Osteocyte (in vitro differentiated cells): ENCODE measurements around the gene NCOA4. TPM values are rescaled to one million over a fixed set of nuclear protein-coding genes. Genes with fewer than 3 reads are reported as not detected.
"Not testable (repeated sequence)": the region's sequence is repeated elsewhere in the genome, so short reads cannot be mapped to it uniquely, and the experiment has no call there.

ENCODE experiments used
- DNase-seq: peaks from one replicate; pipeline ENCODE4 v3.0.0; 2021; ENCODE audit warnings: mixed read lengths; ENCODE audit not compliant: unreplicated experiment; ENCODE audit errors: extremely low spot score
- H3K27ac Mint-ChIP-seq: one replicate; pipeline ENCODE4 v1.8.0; 2021; ENCODE audit warnings: mild to moderate bottlenecking, mixed read lengths; ENCODE audit not compliant: unreplicated experiment
- H3K27me3 Mint-ChIP-seq: one replicate; pipeline ENCODE4 v1.8.0; 2021; ENCODE audit warnings: mixed read lengths; ENCODE audit not compliant: unreplicated experiment
- H3K36me3 Mint-ChIP-seq: one replicate; pipeline ENCODE4 v1.8.0; 2021; ENCODE audit warnings: mixed read lengths; ENCODE audit not compliant: unreplicated experiment
- H3K4me1 Mint-ChIP-seq: one replicate; pipeline ENCODE4 v1.8.0; 2021; ENCODE audit warnings: mixed read lengths; ENCODE audit not compliant: unreplicated experiment
- H3K4me3 Mint-ChIP-seq: one replicate; pipeline ENCODE4 v1.8.0; 2021; ENCODE audit warnings: mild to moderate bottlenecking, moderate library complexity, mixed read lengths; ENCODE audit not compliant: unreplicated experiment
- H3K9me3 Mint-ChIP-seq: one replicate; pipeline ENCODE4 v1.8.0; 2021; ENCODE audit warnings: mixed read lengths; ENCODE audit not compliant: unreplicated experiment
- CTCF ChIP-seq: fragments of 200-600 bp; sonication (generic); IDR thresholded peaks from 2 replicates; pipeline ENCODE4 v1.5.0; 2021; ENCODE audit warnings: antibody characterized with exemption, mild to moderate bottlenecking, moderate library complexity
- total RNA-seq: library from RNA; stranded (reverse); gene quantifications from 2 replicates; pipeline ENCODE4 v1.2.1, GENCODE V29; 2021

NCOA4 gene
- total RNA-seq, 1 donor from 2014 or later: 106 TPM

DNA sequence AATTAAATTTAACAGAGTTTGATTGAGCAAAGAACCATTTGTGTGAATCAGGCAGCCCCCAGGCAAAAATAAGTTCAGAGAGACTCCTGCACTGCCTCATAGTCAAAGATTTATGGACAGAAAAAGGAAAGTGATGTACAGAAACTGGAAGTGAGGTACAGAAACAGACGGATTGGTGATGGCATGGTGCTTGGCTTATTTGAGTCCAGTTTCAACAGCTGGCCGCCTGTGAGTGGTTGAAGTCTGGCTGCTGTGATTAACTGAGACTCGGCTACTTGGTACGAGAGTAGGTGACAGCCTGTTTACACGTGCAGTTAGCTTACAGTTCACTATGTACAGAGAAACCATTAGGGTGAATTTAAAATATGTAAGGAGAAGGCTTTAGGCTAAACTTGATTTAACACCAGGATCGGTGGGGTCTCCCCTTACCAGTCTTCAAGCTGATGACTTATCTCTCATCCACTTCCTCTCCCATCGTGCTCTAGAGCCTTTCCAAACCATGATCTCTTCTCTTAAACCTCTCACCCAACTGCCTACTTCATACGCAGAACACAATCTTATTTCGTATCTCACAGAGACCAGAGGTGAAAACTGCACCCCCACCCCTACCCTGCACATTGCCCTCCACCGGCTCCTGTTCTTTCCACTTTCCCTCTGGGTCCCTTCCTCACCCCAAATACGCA is 20.7 kb upstream of the NCOA4 start:
- H3K4me3 Mint-ChIP-seq: no peak overlapping the region
- H3K27ac Mint-ChIP-seq: no peak overlapping the region
- peaks cover 13% of the 10 kb centered on the region for H3K27me3 Mint-ChIP-seq
- TF ChIP-seq CTCF: no peak
- DNase-seq: no peak
- H3K36me3 Mint-ChIP-seq: no peaks in the 10 kb centered on the region
- no peaks in the 10 kb centered on the region for H3K9me3 Mint-ChIP-seq
- H3K4me1 Mint-ChIP-seq: no peaks in the 10 kb centered on the region

DNA sequence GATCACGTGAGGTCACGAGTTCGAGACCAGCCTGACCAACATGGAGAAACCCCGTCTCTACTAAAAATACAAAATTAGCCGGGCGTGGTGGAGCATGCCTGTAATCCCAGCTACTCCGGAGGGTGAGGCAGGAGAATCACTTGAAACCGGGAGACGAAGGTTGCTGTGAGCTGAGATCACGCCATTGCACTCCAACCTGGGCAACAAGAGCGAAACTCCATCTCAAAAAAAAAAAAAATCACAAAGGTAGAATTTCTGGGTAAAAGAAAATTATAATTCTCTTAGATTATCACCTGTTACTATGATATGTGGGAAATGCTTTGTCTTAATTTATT is 19.0 kb upstream of the NCOA4 start:
- not testable (repeated sequence) for H3K4me1 Mint-ChIP-seq, H3K9me3 Mint-ChIP-seq, DNase-seq, H3K36me3 Mint-ChIP-seq, H3K4me3 Mint-ChIP-seq, H3K27ac Mint-ChIP-seq
- H3K27me3 Mint-ChIP-seq: peaks cover 20% of the 10 kb centered on the region

DNA sequence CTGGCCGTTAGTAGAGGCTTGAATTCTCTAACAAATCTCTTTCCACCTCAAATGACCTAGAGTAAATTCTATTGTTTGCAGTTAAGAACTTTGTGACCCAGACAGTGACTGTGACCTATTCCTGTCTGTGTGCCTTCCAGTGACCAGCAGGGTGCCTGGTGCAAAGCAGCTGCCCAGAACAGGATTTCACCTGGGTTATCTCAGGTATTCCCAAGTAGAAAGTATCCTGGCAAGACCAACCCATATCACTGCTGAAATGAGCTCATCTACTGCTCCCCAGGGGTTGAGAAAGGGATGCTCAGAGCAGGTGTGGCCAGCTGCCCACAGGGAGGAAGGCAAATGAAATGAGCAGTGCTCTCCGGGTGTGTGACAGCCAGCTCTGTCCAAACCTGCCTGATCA is 17.7 kb upstream of the NCOA4 start:
- Mint-ChIP-seq H3K27ac (no peak overlapping the region), H3K27me3 (peaks cover 21% of the 10 kb centered on the region), H3K9me3 (no peaks in the 10 kb centered on the region), H3K4me3 (no peak overlapping the region), H3K4me1 (no peaks in the 10 kb centered on the region), H3K36me3 (no peaks in the 10 kb centered on the region)
- TF ChIP-seq CTCF: no peak
- no peak for DNase-seq

DNA sequence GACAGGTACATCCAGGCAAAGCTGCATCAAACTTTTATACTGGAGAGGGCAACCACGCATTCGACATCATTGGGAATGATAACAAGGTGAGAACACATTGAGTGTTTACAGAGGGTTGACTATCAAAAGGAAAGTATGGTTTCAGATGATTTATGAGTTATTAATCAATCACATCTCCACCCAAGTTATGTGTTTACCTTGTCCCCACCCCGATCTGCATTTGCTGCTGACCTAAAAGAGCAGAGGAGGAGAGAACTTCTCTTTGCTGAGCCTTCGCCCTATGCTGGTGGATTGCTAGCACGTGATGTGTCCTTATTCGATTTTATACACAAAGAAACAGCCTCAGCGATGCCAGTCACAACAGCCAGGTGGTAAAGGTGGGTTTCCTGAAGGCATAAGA is 15.8 kb upstream of the NCOA4 start, which contains the start of gene MSMB:
Gene MSMB, minus strand, starts transcription at position 9 of the 400 bp plus-strand sequence. CDS start 32 bp downstream, outside the sequence.
- Mint-ChIP-seq H3K27ac (no peak within 1 kb of the TSS), H3K4me1 (no peaks in the 10 kb centered on the region), H3K27me3 (peaks cover 34% of the 10 kb centered on the region), H3K36me3 (no peaks in the 10 kb centered on the region), H3K9me3 (no peaks in the 10 kb centered on the region), H3K4me3 (no peak within 1 kb of the TSS)
- TF ChIP-seq CTCF: no peak
- no peak for DNase-seq

DNA sequence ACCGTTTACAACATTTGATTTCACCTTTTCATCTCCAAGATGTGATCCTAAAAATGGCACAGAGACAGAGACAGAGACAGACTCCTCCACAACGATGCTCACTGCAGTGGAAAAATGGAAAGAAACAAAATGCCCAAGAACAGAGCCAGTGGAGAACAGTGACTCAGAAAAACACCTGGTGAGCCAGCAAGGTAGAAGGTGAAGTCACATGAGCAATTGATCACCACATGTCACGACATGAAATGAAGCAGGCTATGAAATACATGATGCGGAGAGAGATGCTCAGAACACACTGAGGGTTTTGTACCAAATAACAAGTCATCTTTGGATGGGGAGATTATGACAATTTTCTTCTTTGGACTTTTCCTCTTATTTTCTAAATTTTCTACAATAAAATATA is 12.1 kb upstream of the NCOA4 start:
- H3K4me1 Mint-ChIP-seq: no peaks in the 10 kb centered on the region
- no peak for TF ChIP-seq CTCF
- H3K4me3 Mint-ChIP-seq: no peak overlapping the region
- no peak for DNase-seq
- H3K9me3 Mint-ChIP-seq: no peaks in the 10 kb centered on the region
- peaks cover 40% of the 10 kb centered on the region for H3K27me3 Mint-ChIP-seq
- H3K27ac Mint-ChIP-seq: no peak overlapping the region
- H3K36me3 Mint-ChIP-seq: no peaks in the 10 kb centered on the region
